ENCODE results near the gene RSBN1L.
"Not testable (repeated sequence)": the region's sequence is repeated elsewhere in the genome, so short reads cannot be mapped to it uniquely, and the experiment has no call there.

RSBN1L gene

GRCh38 chr7:77778535-77778934 is 82.3 kb downstream of the RSBN1L start:
- no peak for DNase-seq

DNA sequence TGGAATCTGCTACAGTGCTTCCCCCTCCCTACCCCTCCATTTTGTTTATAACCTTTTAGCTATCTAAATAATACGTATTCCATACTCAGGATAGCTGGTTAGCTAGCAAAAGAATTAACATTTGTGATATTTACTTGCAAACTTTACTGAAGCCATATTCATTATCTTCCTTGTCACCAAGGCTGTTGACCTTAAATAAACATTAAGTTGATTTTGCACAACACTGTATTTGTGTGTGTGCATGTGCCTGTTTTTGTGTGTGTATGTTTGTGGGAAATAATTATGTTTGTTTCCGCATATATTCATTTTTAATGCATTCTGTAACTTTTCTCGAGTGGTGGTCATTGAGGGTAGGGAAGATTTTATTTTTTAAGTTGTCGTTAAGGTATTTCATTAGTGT is 86.1 kb downstream of the RSBN1L start:
- no peak for DNase-seq

DNA sequence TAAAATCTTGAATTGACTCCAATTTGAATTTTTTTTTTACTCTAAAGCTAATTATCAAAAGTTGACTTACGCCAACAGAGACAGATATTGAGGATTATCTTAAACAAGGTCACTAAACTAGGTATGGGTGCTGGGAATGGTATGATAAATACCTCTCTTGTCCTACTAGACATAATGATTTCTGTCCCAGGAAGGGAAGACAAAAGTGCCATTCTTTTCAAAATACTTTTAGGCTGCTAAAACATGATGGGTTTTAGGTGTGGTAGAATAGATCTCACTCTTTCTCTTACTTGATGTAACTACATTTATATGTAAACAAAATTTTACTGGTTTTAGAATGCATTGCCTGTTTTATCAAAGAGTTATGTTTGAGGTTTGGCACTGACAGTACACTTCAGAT is 86.9 kb downstream of the RSBN1L start:
- DNase-seq: no peak

- DNase-seq: no peak
Measured at GRCh38 chr7:77783545-77783944, 87.3 kb downstream of the RSBN1L start.

DNA sequence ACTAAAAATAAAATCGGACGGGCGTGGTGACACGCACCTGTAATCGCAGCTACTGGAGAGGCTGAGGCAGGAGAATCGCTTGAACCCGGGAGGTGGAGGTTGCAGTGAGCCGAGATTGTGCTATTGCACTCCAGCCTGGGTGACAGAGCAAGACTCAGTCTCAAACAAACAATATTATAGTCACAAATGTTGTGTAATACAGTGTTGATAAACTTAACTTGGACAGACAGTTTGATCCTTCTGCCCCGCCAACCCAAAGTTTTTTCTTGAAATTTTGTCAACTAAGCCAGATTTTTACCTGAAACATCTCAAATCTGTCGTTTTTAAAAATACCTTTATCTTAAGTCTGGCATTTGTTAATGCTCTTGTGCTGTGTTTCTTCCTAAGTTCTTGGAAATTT is 88.2 kb downstream of the RSBN1L start:
- DNase-seq: not testable (repeated sequence)

DNA sequence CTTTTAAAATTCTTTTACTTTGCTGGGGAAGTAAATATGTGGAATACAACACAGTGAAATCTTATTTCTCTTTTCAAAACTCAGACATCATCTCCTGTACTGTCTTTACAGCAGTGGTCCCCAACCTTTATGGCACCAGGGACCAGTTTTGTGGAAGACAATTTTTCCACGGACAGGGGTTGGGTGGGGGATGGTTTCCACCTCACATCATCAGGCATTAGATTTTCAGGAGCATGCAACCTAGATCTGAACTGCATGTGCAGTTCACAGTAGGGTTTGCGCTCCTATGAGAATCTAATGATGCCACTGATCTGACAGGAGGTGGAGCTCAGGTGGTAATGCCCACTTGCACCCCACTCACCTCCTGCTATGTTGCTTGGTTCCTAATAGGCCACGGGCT is 89.8 kb downstream of the RSBN1L start:
- DNase-seq: no peak

DNA sequence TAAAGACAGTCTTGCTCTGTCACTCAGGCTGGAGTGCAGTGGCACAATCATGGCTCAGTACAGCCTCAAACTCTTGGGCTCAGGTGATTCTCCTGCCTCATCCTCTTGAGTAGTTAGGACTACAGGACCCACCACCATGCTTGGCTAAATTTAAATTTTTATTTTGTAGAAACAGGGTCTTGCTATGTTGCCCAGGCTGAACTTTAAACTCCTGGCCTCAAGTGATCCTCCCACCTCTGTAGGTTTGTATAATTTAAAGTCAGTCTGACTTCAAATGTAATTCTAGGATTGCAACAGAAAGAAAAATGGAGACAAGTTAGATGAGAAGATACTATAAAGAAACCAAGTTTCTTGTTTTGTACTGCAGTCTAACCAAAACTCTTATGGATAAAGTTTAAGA is 90.5 kb downstream of the RSBN1L start:
- no peak for DNase-seq

GRCh38 chr7:77788327-77788902 is 92.2 kb downstream of the RSBN1L start:
- DNase-seq: no peak

DNA sequence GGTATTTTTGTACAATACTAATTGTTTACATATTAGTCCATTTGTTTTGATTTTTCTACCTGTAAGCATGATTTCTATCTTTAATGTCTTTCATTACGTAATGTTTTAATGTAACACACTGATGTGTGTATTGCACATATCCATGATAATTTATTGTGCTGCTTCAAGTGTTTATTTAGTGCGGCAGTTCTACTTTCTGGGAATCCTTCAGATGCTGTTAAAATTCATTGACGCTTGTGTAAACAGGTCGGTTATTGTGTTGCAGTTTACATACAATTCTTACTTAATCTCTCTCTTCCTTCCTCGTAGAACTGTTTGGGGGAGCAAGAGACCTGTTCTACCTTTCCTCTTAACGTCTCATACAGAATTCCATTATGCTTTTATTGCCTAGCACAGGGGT is 95.1 kb downstream of the RSBN1L start:
- no peak for DNase-seq

GRCh38 chr7:77791956-77792355 is 95.7 kb downstream of the RSBN1L start:
- DNase-seq: no peak

GRCh38 chr7:77794000-77794399 is 97.7 kb downstream of the RSBN1L start:
- DNase-seq: no peak

DNA sequence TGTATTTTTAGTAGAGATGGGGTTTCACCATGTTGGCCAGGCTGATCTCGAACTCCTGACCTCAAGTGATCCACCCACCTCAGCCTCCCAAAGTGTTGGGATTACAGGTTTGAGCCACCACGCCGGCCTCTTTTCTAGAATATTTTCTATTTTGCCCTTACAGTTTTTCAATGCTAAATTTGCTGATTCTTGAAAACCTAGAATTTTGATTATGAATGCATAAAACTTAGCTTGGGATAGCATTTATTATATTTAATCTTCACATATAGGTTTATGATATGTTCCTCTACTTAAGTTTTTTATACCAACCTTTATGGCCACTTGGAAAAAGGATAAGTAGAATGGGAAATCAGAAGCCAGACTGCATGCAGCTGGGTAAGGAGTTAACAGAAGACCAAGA is 99.8 kb downstream of the RSBN1L start:
- no peak for DNase-seq

DNA sequence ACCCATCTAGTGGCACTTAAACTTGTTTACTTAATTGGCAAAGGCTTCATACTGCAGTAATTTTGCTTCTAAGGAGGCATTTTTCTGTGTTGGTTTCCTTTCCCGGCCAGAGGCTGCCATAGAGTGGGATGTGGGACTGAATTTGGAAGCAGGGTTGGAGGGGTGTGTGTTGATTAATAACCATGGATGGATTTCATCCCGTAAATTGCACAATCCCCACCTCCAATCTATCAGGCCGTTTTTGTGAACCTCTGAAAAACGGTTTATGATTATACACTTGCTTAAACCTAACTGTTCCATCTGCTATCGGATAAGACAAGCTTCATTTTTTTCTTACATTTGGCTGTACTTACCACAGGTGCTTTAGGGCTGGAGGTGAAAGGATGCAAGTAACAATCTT is 100.7 kb downstream of the RSBN1L start:
- no peak for DNase-seq

DNA sequence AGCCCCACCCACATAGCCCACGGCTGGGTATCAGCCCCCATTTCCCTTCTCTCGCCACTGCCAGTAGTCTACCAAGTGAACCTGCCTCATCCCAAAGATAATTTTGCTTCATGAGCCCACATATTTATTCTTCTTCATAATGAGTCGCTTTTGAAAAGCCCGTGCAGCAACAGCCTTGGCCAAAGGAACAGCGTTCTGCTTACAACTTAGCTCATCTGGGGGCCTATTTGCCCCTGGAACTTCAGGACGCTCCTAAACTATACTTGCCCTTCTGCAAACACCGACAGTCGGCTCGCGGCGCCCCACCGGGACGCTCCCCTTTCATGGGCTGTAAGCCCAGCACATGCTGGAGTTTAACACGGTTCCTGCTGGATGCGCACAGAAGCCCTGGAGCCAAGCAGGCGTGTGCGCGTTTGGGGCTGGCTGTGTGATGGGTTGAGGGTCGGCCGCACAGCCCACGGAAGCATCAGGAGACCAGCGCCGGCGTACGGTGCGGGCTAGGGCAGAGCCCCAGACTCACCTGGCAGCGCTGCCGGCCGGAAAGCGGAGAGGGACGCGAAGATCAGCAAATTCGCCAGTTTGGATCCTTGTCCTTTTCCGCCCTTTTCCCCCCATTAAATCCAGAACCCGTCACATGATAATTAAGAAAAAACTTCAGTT is 101.6 kb downstream of the RSBN1L start:
- peak; percentile 59 for DNase-seq

- peak; percentile 82 for DNase-seq
Measured at GRCh38 chr7:77798394-77799077, 102.3 kb downstream of the RSBN1L start, which contains the start of the genes PHTF2 and TMEM60. Gene PHTF2 (plus strand): TSS chr7:77798773. Gene TMEM60 (minus strand): TSS chr7:77798434. CDS start chr7:77794373, 4,061 bp downstream.

GRCh38 chr7:77799078-77799964 is 103.1 kb downstream of the RSBN1L start:
- DNase-seq: peak; percentile 27

DNA sequence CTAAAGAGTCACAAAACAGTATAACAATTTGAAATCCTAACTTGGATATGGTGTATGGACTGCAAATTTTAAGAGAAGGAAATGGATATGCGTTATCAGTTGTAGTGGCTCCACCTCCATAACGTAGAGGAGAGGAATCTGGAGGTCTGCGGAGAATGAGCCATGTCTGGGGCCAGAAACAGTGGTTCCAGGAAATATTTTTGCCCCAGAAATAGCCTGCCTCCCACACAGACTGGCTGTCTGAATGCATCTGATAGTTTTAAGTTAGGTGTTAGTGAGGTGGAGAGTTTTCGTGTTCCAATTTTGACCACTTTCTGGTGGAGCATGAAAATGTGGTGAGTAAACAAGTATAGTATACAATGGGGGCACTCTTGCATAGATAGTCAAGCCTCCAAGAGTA is 103.9 kb downstream of the RSBN1L start:
- DNase-seq: no peak

GRCh38 chr7:77800730-77801129 is 104.5 kb downstream of the RSBN1L start:
- DNase-seq: no peak

- DNase-seq: no peak
Measured at GRCh38 chr7:77802557-77803405, 106.5 kb downstream of the RSBN1L start.

- no peak for DNase-seq
Measured at GRCh38 chr7:77806425-77806824, 110.2 kb downstream of the RSBN1L start.

- no peak for DNase-seq
Measured at GRCh38 chr7:77808517-77808916, 112.3 kb downstream of the RSBN1L start.

Measured in activated gamma-delta T cell (primary cell).